ENCODE measurements around the gene NKPD1.

GRCh38 chr19:45158503-45159209 is 2.1 kb downstream of the NKPD1 start:
- TF ChIP-seq CTCF (IDR thresholded peaks at IDR 0.05) (no peak), POLR2A (IDR thresholded peaks at IDR 0.05) (no peak), POLR2AphosphoS5 (IDR thresholded peaks at IDR 0.05) (no peak)
